HG03469 (cell line): ENCODE measurements around the gene MACROD2.

Experiments
- ATAC-seq: cut with Tn5 transposase; IDR thresholded peaks from one replicate; pipeline ENCODE4 v1.9.1; 2021; ENCODE audit warnings: mild to moderate bottlenecking, moderate library complexity, moderate number of reproducible peaks; ENCODE audit not compliant: unreplicated experiment

MACROD2 gene

DNA sequence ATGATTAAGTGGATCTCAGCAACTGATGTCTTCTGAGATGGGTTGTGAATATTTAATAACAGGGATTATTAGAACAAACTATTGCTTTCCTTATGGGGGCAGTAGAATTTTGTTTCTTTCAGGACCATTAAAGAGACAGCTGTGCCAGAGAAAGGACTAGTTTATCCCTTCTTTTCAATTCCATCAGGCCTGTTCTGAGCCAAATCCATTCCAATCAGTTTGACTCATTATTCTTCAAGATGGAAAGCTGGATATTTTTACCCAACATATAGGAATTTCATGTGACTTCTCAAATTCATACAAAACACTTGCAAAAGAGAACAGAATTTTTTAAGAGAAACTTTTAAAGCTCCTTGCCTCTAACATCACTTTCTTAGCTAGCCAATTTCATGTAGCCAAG, 1064.1 kb downstream of the MACROD2 start:
- no peak for ATAC-seq

DNA sequence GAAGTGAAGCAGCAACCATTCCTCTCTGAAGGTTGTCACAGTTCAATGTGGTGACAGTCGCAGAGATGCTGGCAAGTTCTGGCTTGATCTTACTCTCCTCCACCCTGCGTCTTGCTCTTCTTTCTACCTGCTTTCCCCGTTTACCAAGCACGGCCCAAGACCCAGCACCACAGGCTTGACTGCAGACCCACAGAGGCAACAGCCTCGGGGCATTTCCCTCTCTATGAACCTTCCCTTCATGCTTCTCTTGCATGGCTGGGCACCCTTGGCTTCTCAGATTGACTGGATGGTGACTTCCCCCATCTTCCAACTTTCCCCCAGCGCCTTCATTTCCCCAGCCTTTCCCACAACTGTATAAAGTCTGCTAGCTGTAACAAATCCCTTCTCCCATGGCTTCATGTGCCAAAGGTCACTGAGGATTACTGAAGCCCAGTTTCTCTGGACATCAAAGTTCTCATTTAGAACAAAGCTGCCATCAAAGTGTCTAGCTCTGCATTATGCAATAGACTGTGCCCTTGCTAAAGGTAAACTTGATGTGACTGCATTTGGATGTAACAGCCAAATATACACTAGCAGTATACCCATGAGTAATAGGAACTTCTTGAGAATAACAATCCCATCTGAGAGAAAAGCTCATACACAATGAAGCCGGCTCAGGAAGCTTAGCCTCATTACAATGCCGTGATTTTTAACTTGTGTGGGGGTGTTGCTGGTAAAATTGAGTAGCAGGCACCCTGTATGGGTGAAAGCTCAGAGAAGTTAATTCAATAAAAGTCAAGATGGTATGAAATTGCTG, 1065.1 kb downstream of the MACROD2 start:
- no peak for ATAC-seq

DNA sequence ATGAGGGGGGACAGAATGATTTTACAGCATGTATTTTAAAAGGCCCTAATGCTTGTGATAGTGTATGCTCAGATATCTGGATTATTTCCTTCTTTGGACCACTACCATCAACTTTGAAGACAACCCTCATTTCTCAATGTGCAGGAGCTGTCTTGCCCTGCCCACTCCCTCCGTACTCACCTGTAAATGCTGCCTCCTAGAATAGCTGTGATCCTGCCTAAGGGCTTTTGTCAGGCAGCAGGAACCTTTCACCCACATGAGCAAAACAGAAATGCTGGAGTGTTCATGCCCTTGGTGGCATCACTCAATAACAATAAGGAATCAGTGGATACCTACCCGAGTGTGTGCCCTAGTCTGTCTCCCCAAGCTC, 1065.7 kb downstream of the MACROD2 start:
- no peak for ATAC-seq

DNA sequence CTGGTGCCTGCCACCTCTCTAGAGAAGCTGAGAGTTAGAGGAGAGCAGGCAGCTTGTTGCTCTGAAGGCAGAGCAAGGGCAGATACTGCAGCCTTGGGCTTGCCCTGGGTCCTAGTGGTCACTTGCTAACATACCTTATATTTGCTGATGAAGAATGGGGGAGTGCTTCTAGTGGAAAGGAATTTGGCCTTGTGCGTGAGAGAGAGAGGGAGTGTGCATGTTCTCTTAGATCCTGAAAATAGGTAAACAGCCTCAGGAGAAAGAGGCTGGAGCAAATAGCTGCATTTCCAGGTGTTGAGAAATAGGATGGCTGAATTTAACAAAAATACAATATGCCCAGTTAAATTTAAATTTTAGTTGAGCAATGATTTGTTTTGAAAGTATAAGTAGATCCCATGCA, 1066.6 kb downstream of the MACROD2 start:
- ATAC-seq: no peak

DNA sequence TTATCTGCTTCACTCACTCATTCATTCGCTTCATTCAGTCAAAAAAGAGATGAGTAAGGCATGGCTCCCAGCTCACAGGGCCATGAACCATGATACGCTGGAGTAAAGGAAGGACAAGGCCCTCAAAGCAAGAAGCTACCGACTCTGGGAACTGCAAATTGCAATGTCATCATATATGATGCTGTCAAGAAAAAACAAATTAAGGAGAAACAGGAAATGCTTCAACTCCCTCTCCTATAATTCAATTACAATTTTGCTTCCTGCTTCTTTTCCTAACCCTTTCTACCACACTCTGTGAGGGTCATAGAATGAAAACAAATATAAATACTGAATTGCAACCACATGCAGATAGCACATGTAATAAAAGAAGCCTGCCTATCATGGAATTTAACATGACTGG, 1067.8 kb downstream of the MACROD2 start:
- no peak for ATAC-seq

DNA sequence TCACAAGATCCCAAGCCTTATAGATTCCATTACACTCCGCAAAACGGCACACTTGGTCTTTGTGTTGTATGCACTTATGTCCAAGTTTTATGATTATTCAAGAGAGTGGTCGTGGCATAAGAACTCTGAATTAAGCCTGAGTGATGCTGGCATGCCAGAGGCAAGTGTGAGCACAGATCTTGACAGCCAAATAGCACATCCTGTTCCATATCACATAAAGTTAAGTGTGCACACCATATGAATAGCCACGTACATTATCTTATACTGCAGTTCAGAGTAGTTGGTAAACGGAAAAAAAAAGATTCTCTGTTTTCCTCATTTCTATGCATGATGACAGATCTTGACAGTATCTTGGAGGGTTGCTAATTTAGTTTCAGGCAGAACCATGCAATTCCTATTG, 1069.4 kb downstream of the MACROD2 start:
- no peak for ATAC-seq

DNA sequence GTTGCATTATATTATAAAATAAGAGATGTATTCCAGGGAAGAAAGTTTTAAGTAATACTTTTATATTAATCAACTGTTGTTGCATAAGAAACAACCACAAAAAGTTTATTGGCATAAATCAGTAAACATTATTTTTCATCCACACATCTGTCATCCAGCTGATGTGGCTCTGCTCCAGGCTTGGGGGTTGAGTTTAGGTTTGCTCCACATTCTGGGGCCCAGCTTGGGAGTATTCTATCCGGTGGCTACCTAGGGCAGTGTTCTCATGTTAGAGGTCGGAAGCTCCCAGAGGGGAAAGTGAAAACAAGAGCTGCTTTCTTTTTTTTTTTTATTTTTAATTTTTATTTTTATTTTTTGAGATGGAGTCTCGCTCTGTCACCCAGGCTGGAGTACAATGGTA, 1070.5 kb downstream of the MACROD2 start:
- no peak for ATAC-seq

DNA sequence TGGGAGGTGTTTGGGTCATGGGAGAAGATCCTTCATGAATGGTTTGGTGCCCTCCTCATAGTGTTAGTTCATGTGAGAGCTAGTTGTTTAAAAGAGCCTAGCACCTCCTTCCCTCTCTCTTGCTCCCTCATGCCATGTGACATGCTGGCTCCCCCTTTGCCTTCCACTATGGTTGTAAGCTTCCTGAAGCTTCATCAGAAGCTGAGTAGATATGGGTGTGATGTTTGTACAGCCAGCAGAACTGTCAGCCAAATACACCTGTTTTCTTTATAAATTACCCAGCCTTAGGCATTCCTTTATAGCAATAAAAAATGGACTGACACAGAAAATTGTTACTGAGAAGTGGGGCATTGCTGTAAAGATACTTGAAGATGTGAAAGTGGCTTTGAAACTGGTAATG, 1073.2 kb downstream of the MACROD2 start:
- no peak for ATAC-seq

DNA sequence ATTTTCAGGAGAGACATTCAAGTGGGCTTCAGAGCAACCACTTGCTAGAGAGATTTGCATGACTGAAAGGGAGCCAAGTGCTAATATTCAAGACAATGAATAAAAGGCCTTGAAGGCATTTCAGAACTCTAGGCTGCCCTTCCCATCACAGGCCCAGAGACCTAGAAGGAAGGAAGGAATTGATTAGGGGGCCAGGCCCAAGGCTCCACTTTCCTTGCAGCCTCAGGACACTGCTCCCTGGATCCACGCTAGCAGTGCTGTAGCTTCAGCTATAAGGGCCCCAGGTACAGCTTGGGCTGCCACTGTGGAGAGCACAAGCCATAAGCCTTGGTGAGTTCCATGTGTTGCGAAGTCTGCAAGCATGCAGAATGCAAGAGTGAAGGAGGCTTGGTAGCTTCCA, 1074.0 kb downstream of the MACROD2 start:
- no peak for ATAC-seq

DNA sequence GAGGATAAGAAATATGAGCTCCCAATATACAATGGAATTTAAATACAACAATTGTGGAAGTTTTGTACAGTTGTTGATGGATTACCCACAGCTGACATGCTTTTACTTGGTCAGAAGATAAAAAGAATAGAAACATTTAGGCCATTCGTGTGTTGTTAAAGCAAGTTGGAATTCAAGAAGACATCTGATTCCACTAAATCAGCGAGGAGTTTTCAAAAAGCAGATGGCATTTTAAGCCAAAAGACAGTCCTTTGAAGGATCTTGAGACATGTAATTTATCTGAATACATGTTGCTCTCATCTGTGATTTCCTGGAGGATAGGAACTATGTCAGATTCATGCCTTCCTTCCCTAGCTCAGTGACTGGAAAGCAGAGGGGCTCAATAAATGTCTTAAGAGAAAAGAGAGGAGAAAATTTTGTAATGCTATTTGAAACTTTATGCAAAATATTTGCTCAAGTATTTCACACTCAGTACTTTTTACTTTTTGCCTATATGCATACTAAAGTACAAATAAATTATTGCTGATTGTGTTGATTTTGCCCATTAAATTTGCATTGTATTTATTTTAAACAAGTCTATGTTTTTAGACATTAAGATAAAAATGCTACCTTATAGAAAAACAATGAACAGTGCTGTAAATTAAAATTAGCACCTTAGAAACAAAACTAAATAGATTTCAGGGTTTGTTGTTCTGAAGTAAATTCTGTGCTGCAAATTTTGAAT, 1075.9 kb downstream of the MACROD2 start:
- ATAC-seq: no peak

DNA sequence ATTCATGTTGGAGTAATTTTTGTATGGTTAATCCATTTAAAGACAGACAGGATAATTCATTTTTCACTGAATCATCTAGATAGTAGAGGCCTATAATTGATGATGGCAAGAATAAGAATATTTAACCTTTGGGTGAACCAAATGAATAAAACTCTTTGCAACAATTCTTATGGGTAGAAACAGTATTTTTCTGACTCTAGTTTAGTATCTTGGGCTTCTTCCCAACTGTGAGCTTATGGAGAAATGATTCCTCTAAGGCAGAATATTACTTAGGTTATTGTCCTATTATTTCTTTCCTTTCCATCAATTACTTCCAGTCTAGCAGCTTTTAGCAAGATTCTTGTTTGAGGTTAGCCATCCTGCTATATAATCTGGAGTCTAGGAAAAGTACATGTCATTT, 1077.0 kb downstream of the MACROD2 start:
- ATAC-seq: no peak

DNA sequence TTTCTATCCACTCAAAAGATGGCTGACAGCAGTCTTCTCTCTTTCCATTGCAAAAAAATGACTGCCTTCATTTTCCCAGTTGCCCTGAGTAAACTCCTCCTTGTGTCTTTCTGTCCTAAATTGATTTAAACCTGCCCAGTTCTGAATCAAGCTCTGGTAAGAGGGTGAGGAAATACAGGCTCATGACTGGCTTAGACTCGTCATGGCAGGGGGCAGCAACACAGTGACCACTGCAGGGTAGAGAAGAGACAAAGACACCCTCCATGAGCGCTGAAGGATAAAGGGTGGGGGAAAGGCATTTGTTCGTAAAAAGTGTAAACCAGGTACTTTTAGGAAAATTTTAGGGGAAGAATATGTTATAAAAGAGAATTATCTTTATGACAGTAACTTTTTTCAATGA, 1080.3 kb downstream of the MACROD2 start:
- ATAC-seq: no peak

DNA sequence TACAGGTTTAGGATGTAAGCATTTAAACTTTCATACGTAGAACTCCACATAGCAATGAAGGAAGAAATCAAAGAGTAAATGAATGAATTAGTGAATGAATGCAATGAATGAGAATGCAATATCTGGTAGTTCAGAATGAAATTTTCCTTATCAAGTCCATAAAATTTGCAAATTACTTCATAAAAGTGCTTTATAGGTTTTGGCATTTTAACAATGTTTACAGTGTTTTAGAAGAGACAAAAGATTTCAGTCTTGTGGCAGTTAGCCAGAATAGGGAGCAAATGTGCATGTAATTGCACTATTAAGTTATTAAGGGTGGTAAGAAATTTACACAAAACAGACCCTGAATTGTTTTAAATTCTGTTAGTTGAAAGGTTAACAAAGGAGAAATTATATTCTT, 1081.5 kb downstream of the MACROD2 start:
- no peak for ATAC-seq

DNA sequence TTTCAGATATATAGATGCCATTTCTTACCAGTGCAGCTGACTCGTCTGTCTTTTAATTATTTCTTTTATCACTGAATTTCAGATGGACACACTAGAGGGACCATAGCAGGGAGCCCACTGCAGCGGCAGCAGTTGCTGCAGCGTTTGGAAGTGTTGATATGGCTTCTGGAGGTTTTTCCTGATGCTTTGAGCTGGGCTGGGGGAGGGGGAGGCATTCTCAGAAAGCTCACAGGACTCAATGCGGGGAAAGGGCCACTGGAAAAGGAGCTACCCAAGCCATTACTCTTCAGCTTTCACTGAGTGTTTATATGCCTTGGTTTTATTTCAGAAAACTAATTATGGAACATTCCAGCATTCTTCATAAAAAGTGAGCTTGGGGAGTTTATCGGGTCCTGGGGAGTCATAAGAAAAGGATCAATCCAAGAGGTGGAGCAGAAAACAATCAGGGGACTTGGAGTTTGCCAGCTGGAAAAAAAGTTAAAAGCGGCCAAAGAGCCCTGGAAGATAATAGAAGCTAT, 1082.5 kb downstream of the MACROD2 start:
- no peak for ATAC-seq

DNA sequence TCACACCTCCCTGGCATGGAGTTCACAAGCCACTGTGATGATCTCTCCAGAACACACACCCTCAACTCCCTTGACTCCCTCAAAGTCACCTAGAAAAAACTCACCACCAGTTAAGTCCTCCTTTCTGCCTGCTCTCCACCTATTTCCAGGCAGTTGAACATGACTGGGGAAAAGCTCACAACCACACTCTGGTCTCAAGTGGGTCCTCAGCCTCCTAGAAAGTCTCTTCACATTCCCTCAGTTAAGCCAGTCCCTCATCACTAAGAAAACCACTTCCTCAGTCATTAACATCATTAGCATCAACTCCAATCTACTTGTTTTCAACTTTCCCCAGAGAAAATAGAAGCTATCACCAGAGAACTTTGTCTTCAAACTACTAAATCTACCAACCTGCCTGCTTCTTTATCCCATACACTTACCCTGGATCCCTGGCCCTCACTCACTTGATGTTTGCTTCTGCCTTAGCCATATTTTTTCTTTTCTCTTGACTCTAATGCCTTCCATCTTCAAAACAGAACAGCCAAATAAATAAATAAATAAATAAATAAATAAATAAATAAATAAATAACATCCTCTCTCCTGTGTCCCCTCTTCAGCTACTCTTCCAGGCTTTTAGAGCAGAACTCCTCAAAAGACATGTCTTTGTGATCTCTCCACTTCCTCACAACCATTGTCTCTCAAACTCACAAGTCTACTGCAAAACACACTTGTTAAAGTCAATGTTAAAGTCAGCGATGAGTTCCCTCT, 1084.5 kb downstream of the MACROD2 start:
- ATAC-seq: no peak

DNA sequence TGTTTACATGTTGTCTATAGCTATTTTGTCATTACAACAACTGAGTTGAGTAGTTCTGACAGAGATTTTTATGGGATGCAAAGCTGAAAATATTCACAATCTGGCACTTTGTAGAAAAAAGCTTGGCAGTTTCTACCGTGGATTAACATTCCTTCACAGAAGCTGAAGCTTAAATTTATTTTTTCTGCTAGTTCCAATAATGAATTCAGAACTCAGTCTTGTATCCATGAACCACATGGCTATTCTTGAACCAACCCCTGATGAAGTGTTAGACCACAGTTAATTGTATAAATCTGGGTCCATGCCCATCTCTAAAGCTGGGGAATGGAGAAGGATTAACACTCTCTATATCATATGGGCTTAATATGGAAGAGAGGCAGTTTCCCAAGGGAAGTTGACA, 1085.9 kb downstream of the MACROD2 start:
- ATAC-seq: no peak

DNA sequence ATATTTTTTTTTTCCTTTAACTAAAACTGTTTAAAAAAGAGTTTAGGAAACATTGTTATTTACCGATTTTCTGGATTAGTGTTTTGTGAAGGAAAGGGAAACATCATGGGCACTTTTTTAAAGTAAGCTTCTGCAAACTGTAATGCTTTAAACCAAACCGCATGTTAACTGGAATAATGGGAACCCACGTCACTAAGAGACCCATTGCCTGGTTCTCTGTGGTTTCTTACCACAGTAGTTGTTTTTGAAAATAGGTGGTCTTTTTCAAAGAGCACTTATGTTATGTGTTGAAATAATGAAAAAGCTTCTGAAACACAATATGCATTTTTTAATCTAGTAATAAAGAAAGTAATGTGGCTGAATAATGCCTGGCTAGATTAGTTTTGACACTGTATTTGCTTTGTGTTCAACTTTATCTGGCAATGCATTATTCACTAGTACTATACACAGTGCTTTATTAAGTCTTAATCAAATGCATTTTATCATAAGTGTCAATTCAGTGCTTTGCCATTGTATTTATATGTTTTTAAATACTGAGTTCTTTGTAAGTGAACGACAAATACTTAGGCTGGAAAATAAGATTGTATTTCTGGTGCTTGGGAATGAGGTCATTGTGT, 1096.2 kb downstream of the MACROD2 start:
- no peak for ATAC-seq

DNA sequence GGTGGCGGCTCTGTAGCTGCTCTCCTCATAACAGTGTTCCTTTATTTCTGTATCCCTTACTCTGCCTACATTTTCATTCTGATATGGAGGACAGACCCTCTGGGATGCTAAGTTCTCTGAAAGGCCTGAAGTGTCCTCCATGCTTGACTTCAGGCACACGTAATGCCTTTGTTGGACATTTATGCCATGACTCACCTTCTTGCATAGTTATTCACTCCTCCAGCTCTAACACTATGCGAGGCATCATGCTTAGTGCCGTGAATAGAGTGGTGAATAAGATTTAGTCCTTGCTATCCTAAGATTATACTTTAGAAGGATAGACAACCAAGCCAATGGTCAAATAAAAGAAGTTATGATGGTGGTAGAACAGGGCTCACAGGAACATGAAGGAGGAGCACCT, 1103.0 kb downstream of the MACROD2 start:
- ATAC-seq: no peak

DNA sequence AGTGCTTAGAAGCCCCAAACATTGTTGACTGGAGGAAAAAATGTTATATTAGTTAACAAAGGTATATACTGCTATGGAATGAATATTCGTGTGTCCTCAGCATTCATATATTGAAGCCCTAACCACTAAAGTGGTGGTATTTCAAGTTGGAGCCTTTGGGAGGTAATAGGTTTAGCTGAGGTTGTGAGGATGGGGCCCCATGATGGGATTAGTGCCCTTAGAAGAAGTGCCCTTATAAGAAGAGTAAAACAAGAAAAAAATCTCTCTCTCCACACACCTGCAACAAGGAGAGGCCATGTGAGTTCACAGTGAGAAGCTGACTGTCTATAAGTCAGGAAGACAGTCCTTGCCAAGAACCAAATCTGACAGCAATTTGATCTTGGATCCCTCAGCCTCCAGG, 1103.8 kb downstream of the MACROD2 start:
- ATAC-seq: no peak

DNA sequence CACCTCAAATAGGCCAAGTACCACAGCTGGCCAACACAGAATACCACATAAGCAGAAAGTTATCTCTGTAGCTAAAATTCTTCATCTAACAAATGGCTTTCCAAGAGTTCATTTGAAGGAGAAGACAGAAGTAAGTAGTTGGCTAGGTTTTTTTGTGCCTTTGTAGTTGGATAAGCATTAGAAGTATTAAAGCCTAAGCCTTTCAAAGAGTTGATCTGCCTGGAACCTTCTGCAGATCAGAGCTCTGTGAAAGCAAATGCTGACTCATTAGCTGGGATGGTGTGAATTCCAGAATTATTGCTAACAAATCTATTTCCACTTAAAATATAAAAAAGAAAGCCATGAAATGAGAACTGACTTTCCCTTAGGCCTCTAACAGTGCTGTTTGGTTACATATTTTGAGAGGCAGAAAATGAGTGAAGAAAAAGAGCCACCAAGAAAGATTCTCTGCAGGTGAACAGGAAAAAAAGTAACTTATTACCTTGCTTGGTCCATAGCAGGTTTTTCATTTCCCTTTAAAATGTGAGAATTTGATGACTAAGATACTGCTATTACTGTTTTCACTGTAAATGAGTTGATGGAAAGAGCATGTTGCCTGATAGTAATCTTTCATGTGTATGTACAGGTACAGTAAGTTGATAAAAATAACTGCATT, 1105.3 kb downstream of the MACROD2 start:
- ATAC-seq: no peak

DNA sequence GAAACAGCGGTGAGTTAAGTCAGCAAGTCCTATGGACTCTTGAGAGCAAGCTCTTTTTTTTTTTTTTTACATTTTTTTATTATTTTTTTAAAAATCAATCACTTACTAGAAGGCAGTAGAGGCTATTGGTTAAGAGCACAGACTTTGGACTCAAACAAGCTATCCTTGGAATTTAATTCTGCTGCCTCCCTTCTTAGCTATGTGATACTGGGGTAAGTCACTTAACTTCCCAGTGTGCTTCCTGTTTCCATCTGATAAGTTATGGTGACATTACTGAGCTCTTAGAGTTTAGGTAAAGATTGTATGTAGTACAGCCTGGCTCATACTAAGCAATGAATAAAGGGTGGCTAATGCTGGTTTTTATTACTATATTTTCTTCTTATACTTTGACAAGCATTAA, 1112.6 kb downstream of the MACROD2 start:
- ATAC-seq: no peak
